GM10266 (cell line): ENCODE results near the gene NRXN3.

Experiments used
- DNase-seq: peaks from one replicate; pipeline ENCODE4 v3.0.0; 2012; ENCODE audit errors: extremely low spot score
- TF ChIP-seq, protein P1 (sequence below): IDR thresholded peaks from 2 replicates; pipeline ENCODE4 v1.5.1; 2012; ENCODE audit warnings: mild to moderate bottlenecking, low read depth; ENCODE audit not compliant: control insufficient read depth, insufficient read depth; ENCODE audit errors: missing control alignments

NRXN3 gene

GRCh38 chr14:78763746-78764145 is 593.6 kb downstream of the NRXN3 start:
- TF ChIP-seq, protein P1, sequence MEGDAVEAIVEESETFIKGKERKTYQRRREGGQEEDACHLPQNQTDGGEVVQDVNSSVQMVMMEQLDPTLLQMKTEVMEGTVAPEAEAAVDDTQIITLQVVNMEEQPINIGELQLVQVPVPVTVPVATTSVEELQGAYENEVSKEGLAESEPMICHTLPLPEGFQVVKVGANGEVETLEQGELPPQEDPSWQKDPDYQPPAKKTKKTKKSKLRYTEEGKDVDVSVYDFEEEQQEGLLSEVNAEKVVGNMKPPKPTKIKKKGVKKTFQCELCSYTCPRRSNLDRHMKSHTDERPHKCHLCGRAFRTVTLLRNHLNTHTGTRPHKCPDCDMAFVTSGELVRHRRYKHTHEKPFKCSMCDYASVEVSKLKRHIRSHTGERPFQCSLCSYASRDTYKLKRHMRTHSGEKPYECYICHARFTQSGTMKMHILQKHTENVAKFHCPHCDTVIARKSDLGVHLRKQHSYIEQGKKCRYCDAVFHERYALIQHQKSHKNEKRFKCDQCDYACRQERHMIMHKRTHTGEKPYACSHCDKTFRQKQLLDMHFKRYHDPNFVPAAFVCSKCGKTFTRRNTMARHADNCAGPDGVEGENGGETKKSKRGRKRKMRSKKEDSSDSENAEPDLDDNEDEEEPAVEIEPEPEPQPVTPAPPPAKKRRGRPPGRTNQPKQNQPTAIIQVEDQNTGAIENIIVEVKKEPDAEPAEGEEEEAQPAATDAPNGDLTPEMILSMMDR, result no peak
- no peak for DNase-seq

DNA sequence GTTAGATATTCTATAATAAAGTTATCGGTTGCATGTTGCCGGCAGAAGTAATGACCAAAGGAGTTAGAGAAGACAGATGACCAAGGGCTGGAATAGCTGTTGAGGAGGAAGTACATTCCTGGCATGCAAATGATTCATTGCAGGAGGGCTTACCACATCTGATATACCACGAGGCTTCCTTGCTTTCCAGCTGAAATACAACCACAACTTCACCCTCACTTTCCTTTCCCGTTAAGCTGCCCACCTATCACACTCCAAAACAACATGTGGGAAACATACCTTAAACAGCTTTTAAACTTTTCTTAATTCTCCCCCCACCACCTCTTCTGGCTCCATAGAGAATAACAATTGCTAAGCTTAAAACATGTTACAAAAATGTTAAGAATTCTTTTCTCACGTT is 594.1 kb downstream of the NRXN3 start:
- TF ChIP-seq, protein P1, result no peak
- DNase-seq, result no peak

DNA sequence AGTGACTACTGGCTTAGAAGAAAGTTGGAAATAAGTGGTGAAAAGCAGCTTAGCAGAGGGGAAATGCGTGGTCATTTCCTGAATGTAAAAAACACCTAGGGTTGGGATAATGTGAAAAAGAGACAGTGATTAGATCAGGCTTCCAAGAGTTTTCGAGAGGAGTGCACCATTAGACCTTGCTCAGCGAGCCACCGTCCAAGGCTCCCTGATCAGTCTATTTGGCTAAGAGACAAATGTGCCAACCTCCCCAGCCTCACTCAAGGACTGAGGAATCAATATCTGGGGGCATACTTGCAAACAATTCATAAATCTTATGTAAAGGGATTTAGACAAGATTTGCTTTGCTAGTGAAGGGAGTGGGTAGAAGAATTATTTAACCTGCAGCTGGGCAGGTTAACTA is 594.5 kb downstream of the NRXN3 start:
- TF ChIP-seq, protein P1, result no peak
- no peak for DNase-seq

- TF ChIP-seq, protein P1, result no peak
Measured at GRCh38 chr14:78767436-78767835, 597.3 kb downstream of the NRXN3 start.

GRCh38 chr14:78782551-78782950 is 612.4 kb downstream of the NRXN3 start:
- DNase-seq, result no peak
- TF ChIP-seq, protein P1, result no peak

More at GRCh38 chr14:78767436-78767835, 597.3 kb downstream of the NRXN3 start:
- DNase-seq, result no peak

- TF ChIP-seq, protein P1, result no peak
- no peak for DNase-seq
Measured at GRCh38 chr14:78785265-78785664, 615.1 kb downstream of the NRXN3 start.

GRCh38 chr14:78788467-78789360 is 618.5 kb downstream of the NRXN3 start:
- DNase-seq, result no peak
- TF ChIP-seq, protein P1, result no peak
